Measurements from ENCODE around the gene TUT1. TPM values are rescaled to one million over a fixed set of nuclear protein-coding genes. Genes with fewer than 3 reads are reported as not detected.

TUT1 gene
- total RNA-seq, 1 experiment from 2014 or later, result 40.0 TPM

DNA sequence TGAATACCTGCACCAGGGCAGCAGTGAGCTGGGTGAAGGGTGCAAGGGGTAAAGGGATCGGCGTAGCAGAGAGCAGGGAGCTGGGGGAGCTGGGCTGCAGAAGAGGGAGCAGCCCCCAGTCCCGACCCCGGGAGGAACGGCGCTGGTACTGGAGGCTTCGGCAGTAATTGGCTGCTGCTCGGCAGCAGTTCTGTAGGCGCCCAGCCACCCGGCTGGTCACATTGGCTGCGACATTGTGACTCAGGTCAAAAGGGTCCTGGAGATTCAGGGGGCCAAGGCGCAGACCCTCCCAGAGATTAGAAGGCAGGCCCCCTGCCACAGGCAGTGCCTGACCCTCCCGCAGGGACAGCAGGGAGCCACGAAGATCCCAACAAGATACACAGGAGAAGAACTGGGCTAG is 15.5 kb downstream of the TUT1 start:
- H3K4me1 Mint-ChIP-seq, result peaks cover 33% of the 10 kb centered on the region
- peak overlapping the region; percentile 82; the same call in 1 of the 2 replicates for H3K27ac Mint-ChIP-seq
- TF ChIP-seq JUN (CRISPR knock-in tag; IDR thresholded peaks at IDR 0.05) (no peak), GABPB1 (CRISPR knock-in tag; IDR thresholded peaks at IDR 0.05) (no peak), GRHL2 (CRISPR knock-in tag; IDR thresholded peaks at IDR 0.05; ENCODE audit: insufficient replicate concordance, severe bottlenecking) (no peak), E2F5 (CRISPR knock-in tag; IDR thresholded peaks at IDR 0.05) (no peak), KAT7 (CRISPR knock-in tag; IDR thresholded peaks at IDR 0.05; ENCODE audit: borderline replicate concordance) (no peak), ATF1 (CRISPR knock-in tag; IDR thresholded peaks at IDR 0.05) (no peak), ZNF121 (CRISPR knock-in tag; IDR thresholded peaks at IDR 0.05) (no peak), TCF7 (CRISPR knock-in tag; IDR thresholded peaks at IDR 0.05; ENCODE audit: low read depth) (no peak)
- peaks cover 51% of the 10 kb centered on the region for H3K36me3 Mint-ChIP-seq
- no peak for ATAC-seq
- no peak for DNase-seq (ENCODE audit: low spot score)
- H3K27me3 Mint-ChIP-seq (ENCODE audit: low read depth), result no peaks in the 10 kb centered on the region
- CTCF ChIA-PET, result interaction anchor here (1.1 to 1.5 kb wide), 3 partner anchors 16 to 36 kb away, joined by 4 to 7 read pairs (median 6); partner anchors contain the start of gene TUT1
- H3K4me3 Mint-ChIP-seq, result peak overlapping the region; percentile 99
- POLR2A ChIA-PET, result interaction anchor here (3.2 kb wide), 1 partner anchor 16 kb away, joined by 44 read pairs; the partner anchor contains the start of gene TUT1
- H3K9me3 Mint-ChIP-seq, result no peaks in the 10 kb centered on the region

DNA sequence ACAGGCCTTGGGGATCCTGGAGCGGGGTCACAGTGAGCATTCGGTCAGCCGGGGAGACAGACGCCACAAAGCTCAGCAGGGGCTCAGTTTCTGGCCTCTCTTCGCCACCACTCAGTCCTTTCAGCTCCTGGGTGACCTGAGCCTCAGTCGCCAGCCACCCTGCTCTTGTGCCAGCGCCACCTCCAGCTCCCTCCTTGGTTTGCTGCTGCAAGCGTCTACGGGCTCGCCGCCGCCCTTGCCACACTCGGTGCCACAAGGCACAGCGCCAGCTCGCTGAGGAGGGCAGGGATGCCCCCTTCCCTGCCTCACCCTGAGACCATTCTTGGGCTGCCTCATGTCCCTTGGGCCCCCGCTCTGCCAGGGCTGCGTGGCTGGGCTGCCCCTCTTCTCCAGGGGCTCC is 16.2 kb downstream of the TUT1 start:
- peaks cover 56% of the 10 kb centered on the region for H3K36me3 Mint-ChIP-seq
- CTCF ChIA-PET, result interaction anchor here (0.7 to 2.1 kb wide), 8 partner anchors 15 to 180 kb away, joined by 4 to 33 read pairs (median 6); partner anchors contain the start of genes B3GAT3 and TUT1
- POLR2A ChIA-PET, result interaction anchor here (1.7 to 3.2 kb wide), 4 partner anchors 14 to 90 kb away, joined by 3 to 44 read pairs (median 12); partner anchors contain the start of genes C11orf98, CSKMT and TUT1
- H3K4me3 Mint-ChIP-seq, result peak overlapping the region; percentile 99
- TF ChIP-seq, protein P1, sequence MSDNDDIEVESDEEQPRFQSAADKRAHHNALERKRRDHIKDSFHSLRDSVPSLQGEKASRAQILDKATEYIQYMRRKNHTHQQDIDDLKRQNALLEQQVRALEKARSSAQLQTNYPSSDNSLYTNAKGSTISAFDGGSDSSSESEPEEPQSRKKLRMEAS (CRISPR knock-in tag; IDR thresholded peaks at IDR 0.05), result no peak
- TF ChIP-seq SMAD3 (CRISPR knock-in tag; IDR thresholded peaks at IDR 0.05; ENCODE audit: borderline replicate concordance) (no peak), HMGXB4 (CRISPR knock-in tag; IDR thresholded peaks at IDR 0.05) (no peak), GRHL2 (CRISPR knock-in tag; IDR thresholded peaks at IDR 0.05; ENCODE audit: insufficient replicate concordance, severe bottlenecking) (no peak), ZNF416 (CRISPR knock-in tag; IDR thresholded peaks at IDR 0.05) (no peak), GTF2I (CRISPR knock-in tag; conservative IDR thresholded peaks at IDR 0.05) (no peak), ETV6 (CRISPR knock-in tag; IDR thresholded peaks at IDR 0.05) (no peak)
- TF ChIP-seq, protein P2, sequence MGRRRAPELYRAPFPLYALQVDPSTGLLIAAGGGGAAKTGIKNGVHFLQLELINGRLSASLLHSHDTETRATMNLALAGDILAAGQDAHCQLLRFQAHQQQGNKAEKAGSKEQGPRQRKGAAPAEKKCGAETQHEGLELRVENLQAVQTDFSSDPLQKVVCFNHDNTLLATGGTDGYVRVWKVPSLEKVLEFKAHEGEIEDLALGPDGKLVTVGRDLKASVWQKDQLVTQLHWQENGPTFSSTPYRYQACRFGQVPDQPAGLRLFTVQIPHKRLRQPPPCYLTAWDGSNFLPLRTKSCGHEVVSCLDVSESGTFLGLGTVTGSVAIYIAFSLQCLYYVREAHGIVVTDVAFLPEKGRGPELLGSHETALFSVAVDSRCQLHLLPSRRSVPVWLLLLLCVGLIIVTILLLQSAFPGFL (CRISPR knock-in tag; IDR thresholded peaks at IDR 0.05; ENCODE audit: borderline replicate concordance), result no peak
- H3K9me3 Mint-ChIP-seq, result no peaks in the 10 kb centered on the region
- no peak for DNase-seq (ENCODE audit: low spot score)
- peaks cover 37% of the 10 kb centered on the region for H3K4me1 Mint-ChIP-seq
- H3K27me3 Mint-ChIP-seq (ENCODE audit: low read depth), result no peaks in the 10 kb centered on the region
- peak overlapping the region; percentile 93 for H3K27ac Mint-ChIP-seq
- no peak for ATAC-seq

DNA sequence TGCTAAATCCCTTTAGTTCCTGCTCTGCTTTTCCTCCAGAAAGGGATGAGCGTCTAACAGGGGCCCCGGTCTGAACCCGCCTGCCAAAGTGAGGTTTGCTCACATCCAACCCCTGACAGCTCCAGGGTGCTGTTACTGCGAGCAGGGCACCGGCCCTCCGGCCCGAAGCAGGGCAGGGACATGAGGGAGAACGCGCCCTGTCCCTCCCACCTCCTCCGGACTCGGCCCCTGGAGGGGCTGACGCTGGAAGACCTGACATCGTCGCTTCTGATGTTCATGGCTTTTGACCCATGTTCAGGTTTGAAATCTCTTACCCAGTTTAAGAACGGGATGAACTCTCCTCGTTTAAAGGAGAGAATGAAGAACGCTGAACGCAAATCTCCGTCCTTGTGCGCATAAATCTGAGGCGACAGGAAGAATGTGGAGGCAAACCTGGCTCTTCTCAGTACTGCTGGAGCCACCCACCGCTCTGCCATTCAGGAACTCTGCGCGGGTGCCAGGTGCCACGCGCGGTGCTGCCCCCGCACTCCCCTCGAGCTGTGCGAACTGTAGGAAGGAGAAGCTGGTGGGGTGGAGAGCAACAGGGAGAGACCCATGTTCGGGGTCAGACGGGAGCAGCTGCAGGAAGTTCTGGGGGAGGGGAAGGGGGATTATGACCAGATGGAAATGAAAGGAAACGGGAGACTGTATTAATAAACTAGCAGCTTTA is 16.8 kb downstream of the TUT1 start:
- peak overlapping the region; percentile 96 for H3K27ac Mint-ChIP-seq
- CTCF ChIA-PET, result interaction anchor here (0.6 to 2.1 kb wide), 20 partner anchors 14 to 237 kb away, joined by 3 to 33 read pairs (median 6); partner anchors contain the start of genes B3GAT3, HNRNPUL2, MTA2 and TUT1
- POLR2A ChIA-PET, result interaction anchor here (0.5 to 3.2 kb wide), 20 partner anchors 8 to 1413 kb away, joined by 3 to 44 read pairs (median 4); partner anchors contain the start of genes B3GAT3, C11orf98, CSKMT and GNG3
- no peaks in the 10 kb centered on the region for H3K27me3 Mint-ChIP-seq (ENCODE audit: low read depth)
- peaks cover 37% of the 10 kb centered on the region for H3K4me1 Mint-ChIP-seq
- DNase-seq (ENCODE audit: low spot score), result peak; percentile 33
- peak overlapping the region; percentile 99 for H3K4me3 Mint-ChIP-seq
- ATAC-seq, result peak; percentile 5
- TF ChIP-seq ZNF532 (CRISPR knock-in tag; IDR thresholded peaks at IDR 0.05; ENCODE audit: borderline replicate concordance) (no peak), ZNF416 (CRISPR knock-in tag; IDR thresholded peaks at IDR 0.05) (0 out of 2 replicates have a peak, but pooled peaks have one; percentile 15), GABPB1 (CRISPR knock-in tag; IDR thresholded peaks at IDR 0.05) (peak; percentile 23; the same call in 1 of the 2 replicates)
- H3K36me3 Mint-ChIP-seq, result peaks cover 62% of the 10 kb centered on the region
- H3K9me3 Mint-ChIP-seq, result no peaks in the 10 kb centered on the region
